Activated gamma-delta T cell treated with Interleukin-2 at 50 U/mL for 16 hours (primary cell): Measurements from ENCODE around the gene GNB1L.
"Not testable (repeated sequence)": the region's sequence is repeated elsewhere in the genome, so short reads cannot be mapped to it uniquely, and the experiment has no call there.

Source experiments
- DNase-seq: peaks from one replicate; pipeline ENCODE4 v3.0.0-alpha.2; 2020

GNB1L gene

DNA sequence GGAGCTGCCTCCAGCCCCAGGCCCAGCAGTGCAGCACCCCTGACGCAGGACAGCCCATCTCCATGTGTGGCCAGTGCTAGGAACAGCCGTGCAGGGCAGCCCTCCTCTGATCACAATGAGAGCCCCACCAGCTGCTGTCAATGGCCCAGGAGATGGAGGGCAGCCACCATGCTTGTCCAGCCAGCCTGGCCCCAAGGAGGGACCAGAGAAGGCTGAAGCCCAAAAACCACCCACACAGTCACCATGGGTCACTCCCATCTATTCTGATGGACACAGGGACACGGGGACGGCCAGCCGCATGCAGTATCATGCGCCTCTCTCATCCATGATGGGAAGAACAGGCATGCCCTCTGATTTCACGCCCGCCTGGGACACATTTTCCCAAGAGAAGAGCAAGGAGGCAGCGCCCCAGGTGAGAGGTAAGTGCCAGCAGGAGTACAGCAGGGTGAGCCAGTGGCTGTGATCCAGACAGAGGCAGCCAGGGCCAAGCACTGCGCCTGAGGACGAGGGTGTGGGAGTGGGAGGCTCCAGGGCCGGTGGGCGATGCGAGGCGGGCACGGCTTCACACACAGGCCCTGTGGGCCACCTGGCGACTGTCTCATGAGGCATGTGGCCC is 33.6 kb upstream of the GNB1L start:
- no peak for DNase-seq

GRCh38 chr22:19887256-19887985 is 32.7 kb upstream of the GNB1L start:
- DNase-seq: no peak

DNA sequence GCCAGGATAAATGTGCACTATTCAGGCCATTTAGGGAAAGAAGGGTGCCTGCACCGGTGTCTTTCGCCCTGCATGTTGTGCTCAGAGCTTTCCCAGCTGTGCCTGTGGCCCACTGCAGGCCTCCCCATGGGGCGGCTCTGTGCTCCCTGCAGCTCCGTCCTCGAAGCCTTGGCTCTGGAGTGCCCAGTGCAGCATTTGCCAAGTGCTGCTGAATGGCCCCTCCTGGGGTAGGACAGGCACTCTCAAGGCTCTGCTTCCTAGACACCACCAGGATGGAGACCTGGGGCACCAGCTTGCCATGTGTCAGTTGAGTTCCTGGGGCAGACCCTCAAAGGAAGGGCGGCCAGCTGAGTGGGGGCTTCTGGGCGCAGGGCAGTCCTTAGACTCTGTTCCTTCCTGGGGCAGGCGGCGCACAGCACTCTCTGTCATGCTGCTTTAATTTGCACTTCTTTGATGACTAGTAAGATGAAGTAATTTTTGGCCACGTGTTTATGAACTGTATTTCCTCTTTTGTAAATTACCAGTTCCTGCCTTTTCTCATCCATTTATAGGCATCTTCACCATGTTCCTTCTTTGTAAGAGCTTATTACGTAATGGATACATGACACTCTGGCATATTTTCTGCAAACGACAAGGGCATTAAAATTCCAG is 32.1 kb upstream of the GNB1L start:
- DNase-seq: peak; percentile 27

- no peak for DNase-seq
Observed at GRCh38 chr22:19885841-19886592, 31.3 kb upstream of the GNB1L start.

GRCh38 chr22:19884954-19885751 is 30.5 kb upstream of the GNB1L start:
- no peak for DNase-seq

DNA sequence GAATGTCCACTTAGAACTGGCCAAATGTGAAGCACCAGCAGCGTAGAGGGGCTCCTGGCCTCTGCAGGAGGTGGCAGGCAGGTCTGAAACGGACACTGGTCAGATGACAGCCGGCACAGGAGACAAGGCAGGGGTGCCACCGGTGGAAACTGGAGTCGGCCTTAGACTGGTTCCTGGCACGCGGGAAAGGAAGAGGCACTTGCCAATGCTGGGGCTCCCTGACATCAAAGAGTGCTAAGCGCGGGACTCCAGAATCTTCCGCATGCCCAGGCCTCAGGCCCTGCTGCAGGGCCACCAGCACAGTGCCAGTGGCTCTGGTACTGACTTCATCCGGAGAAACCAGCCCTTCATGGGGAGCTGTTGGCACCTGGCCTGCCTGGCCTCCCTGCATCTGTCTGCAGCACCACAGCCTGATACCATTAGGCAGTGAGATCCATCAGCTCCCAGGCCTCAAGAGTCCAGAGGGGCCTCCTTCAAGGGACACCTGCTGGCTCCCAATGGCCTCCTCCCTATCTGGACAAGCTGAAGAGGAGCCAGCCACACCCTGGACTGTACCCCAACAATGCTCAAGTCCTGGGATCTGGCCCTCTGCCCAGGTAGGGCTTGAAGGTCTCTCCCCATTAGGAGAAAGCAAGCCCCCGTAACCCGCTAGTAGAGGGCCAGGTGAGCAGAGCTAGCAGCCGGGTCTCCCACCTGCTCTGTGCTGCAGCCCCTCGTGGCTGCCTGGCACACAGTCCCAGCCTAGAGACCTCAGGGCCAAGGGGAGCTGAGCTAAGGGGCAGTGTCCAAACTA is 29.7 kb upstream of the GNB1L start:
- DNase-seq: no peak

DNA sequence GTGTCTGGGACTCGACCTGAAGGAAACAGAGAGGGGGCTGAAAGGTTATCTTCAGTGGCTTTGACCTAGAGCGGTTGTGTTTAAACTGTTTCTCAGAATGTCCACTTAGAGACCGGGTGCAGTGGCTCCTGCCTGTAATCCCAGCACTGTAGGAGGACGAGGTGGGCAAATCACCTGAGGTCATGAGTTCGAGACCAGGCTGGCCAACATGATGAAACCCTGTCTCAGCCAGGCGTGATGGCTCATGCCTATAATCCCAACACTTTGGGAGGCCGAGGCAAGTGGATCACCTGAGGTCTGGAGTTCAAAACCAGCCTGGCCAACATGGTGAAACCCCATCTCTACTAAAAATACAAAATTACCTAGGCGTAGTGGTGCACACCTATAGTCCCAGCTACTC is 28.8 kb upstream of the GNB1L start:
- not testable (repeated sequence) for DNase-seq

- DNase-seq: no peak
Observed at GRCh38 chr22:19882446-19883381, 28.0 kb upstream of the GNB1L start.

DNA sequence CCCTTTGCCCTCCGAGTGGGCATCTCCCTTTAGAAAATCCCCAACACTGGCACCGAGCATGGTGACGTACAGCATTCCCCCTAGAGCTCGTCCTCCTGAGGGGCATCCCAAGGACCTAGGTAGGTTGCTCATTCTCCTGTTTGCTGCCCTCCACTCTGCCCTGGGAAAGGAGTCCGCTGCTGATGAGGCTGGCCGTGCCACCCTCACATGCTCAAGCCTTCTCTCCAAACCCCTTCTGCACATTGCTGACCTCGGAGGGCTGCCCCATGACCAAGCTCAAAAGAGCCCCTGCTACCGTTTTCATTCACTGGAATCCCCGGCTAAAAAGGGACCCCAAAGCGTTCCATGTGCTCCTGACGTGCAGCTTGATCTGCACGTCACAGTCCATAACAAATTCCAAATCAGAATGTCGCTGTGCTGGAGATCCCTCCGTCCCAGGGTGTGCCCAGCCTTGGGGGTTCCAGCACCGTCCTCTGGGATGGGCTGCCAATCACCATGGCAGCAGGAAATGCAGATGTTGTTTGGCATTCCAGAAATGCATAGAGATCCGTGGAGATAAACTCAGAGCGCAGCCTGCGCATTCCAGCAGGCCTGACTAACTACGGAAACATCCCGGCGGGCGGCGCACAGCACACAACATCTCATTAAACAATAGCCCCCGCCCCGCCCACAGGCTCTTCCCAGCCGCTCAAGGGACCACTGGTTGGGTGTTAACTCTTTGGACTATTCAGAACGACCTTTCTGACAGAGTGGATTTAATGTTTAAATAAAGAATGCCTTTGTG is 26.3 kb upstream of the GNB1L start:
- no peak for DNase-seq

DNA sequence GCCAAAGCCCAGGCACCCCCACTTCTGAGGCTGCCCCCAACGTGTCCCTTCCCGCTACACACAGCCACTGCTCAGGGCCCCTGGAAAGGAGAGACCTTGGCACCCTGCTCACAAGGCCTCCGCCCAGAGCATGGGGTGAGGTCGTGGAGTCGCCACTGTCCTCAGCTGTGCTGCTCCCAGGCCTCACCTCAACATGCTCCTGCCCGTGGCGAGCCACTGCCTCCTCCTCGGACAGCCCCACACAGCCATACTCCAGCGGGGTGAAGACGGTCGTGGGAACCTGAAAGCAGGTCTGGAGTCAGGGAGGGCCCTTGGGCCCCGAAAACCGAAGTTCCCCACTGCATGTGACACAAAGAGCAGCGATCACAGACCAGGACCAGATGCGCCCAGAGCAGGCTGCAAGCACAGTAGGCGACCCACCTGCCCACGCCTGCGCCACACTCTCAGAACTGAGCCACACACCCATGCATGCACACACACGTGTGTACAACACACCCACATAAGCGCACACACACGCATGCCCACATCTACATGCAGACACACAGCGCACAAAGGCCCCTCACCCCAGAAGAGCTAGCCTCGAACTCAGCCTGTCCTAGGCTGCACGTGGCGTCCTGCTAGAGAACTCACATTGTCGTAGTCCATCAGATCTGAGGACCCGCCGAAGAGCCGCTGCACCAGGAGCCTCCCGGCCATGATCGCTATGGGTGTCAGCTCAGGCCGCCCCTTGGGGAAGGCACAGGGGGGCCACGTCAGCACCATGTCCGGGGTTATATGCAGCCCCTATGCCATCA is 25.5 kb upstream of the GNB1L start:
- DNase-seq: no peak

- DNase-seq: no peak
Observed at GRCh38 chr22:19879643-19879991, 24.9 kb upstream of the GNB1L start.

- no peak for DNase-seq
Observed at GRCh38 chr22:19879246-19879570, 24.5 kb upstream of the GNB1L start.

DNA sequence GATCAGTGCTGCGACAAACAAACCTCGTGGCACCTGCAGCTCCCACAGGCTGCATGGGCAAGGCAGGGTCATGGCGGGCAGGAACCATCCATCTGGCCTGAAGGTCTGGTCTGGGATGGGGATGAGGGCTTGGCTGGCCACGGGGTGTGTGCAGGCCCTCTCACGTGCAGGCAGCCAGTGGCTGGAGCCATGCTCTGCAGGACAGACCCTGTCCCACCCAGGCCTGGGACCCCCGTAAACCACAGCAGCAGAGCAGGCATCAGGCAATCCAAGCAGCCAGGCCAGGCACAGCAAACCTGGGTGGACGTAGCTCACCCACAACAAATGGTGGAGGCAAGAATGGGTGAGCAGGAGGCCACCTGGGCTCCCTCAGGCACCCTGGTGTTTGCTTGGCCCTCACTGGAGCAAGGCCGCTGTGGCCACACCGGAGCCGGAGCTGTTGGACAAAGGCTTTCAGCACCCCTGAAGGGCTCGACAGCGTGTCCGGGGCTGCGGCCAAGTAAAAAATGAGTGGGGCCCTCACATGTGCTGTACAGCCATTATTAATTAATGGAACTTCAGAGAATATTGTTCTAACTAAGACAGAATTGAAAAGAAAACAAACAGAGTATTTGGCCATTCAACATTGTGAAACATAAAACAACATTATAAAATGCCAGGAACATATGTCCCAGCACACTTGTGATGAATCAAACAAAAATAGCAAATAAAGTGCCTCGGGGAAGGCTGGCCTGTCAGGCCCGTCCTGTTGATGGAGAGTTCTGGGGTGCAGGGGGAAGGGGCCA is 24.0 kb upstream of the GNB1L start:
- DNase-seq: no peak

DNA sequence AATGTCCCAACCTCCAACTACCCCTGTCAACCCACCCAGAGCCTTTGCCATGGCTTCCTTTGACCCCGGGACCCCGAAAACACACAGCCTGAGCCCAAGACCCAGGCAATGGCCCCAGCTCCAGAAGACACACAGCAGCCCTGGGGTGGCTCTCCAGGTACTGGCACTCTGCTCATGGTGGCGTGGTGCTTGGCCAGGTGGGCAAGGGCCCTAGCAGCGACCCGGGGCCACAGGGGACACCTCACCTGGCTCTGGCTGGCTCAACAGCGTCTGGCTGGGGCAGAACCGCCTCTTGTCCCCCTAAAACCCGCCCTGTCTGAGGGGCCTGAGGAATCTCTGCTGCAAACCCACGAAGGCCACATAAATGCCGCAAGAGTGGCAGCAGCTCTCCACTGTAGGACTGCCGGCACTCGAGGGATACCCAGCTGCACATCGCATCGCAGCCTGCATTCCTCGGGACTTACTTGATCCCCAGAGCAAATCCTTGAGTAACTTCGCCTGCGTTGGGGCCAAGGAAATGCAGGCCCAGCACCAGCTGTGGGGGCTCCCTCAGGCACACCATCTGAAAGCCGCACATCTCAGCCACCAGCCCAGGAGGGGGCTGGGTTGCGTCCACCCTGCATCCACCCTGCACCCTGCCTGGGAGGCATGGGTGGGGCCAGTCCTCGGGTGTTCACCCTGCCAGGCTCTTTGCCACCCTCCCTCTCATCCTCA is 23.1 kb upstream of the GNB1L start:
- no peak for DNase-seq

DNA sequence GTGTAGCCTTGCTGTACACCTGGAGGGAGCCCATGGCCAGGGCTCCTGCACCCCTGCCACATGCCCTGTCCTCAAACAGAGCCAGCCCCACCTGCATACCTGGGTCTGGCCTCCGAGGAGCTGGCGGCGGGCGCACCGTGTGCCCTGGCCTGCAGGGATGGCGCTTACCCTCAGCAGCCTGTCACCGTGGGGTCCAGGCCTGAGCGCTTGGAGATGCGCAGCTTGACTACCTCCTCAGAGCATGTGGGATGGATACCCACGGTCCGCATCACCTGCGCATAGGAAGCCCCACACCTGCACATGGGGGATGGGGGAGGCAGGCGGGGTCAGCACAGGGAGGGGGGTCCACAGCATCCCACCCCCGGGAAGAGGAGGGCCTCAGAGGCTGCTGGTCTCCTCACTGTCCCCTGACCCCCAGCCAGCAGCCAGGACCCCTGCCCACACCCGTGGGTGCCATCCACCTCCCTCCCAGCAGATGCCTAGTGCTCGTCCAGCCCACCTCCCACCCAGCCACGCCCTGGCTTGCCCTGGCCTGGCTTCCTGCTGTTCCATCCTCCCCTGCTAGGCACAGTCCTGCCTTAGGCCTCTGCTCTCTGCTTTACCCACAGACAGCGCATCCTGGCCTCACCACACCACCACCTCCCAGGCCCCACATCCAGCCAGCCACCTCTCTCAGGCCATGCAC is 22.4 kb upstream of the GNB1L start:
- DNase-seq: peak; percentile 3

DNA sequence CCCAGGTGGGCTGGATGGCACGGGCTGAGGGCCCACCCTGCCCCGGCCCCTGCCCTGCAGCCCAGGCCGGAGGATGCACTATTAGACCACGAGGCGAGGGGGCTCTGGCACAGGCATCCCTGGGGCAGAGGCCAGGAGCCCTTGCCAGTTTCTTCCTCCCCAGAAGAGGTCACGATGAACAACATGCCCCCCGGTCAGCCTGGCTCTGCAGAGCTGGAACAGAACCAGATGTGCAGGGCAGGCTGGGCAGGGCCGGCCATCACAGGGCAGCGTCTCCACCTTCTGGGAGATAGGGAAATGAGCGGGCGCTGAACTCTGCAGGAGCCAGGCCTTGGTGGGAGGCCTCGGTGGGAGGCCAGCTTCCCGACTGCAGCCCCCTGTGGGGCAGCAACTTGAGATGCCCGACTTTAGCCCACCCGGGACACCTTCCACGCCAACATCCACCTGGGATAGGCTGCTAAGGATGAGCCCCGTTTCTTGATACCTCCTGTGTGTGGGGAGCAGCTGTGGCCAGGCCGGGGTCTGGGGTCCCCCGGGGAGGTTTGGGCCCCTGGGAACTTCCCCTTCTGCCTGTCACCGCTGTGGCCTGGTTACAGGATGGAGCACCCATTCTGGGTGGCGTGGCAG is 21.8 kb upstream of the GNB1L start:
- DNase-seq: no peak
